HG03135 (cell line): Measurements from ENCODE around the gene SELENOS.
"Not testable (repeated sequence)": the region's sequence is repeated elsewhere in the genome, so short reads cannot be mapped to it uniquely, and the experiment has no call there.

Experiments
- ATAC-seq: cut with Tn5 transposase; IDR thresholded peaks from one replicate; pipeline ENCODE4 v1.9.1; 2021; ENCODE audit warnings: mild to moderate bottlenecking, moderate library complexity; ENCODE audit not compliant: unreplicated experiment

SELENOS gene

GRCh38 chr15:101310161-101310480 is 32.8 kb upstream of the SELENOS start:
- no peak for ATAC-seq

GRCh38 chr15:101309436-101310160 is 32.3 kb upstream of the SELENOS start:
- ATAC-seq: no peak

GRCh38 chr15:101308604-101309435 is 31.5 kb upstream of the SELENOS start:
- ATAC-seq: no peak

GRCh38 chr15:101307897-101308603 is 30.8 kb upstream of the SELENOS start:
- no peak for ATAC-seq

GRCh38 chr15:101307048-101307896 is 30.0 kb upstream of the SELENOS start:
- no peak for ATAC-seq

GRCh38 chr15:101306341-101307047 is 29.2 kb upstream of the SELENOS start:
- ATAC-seq: no peak

GRCh38 chr15:101305820-101306255 is 28.6 kb upstream of the SELENOS start:
- no peak for ATAC-seq

GRCh38 chr15:101303408-101303807 is 26.1 kb upstream of the SELENOS start:
- ATAC-seq: no peak

- ATAC-seq: no peak
Observed at GRCh38 chr15:101296418-101297405, 19.4 kb upstream of the SELENOS start.

- ATAC-seq: no peak
Observed at GRCh38 chr15:101295607-101296161, 18.4 kb upstream of the SELENOS start.

- peak; percentile 76 for ATAC-seq
Observed at GRCh38 chr15:101294731-101295606, 17.7 kb upstream of the SELENOS start, which contains the start of gene SNRPA1. SNRPA1 (minus strand) TSS chr15:101295248; CDS start chr15:101295178, 70 bp downstream.

GRCh38 chr15:101293122-101293521 is 15.8 kb upstream of the SELENOS start:
- no peak for ATAC-seq

GRCh38 chr15:101288905-101289513 is 11.7 kb upstream of the SELENOS start:
- no peak for ATAC-seq

GRCh38 chr15:101287342-101287741 is 10.1 kb upstream of the SELENOS start:
- not testable (repeated sequence) for ATAC-seq

GRCh38 chr15:101286471-101287114 is 9.3 kb upstream of the SELENOS start:
- no peak for ATAC-seq

GRCh38 chr15:101283931-101284330 is 6.6 kb upstream of the SELENOS start:
- ATAC-seq: no peak

- ATAC-seq: no peak
Observed at GRCh38 chr15:101280007-101280406, 2.7 kb upstream of the SELENOS start.
